Heart left ventricle (tissue), 16 donors: ENCODE results near the gene FARSA. TPM values are rescaled to one million over a fixed set of nuclear protein-coding genes. Genes with fewer than 3 reads are reported as not detected.
"Not testable (repeated sequence)": the region's sequence is repeated elsewhere in the genome, so short reads cannot be mapped to it uniquely, and the experiment has no call there.

ENCODE experiments used
- ATAC-seq, 4 donors: fragments of 200-7000 bp; cut with Tn5 transposase; one replicate each; pipeline ENCODE4 v1.9.1; 2020 to 2022; ENCODE audit warnings: moderate library complexity in 4 of 4, mild to moderate bottlenecking in 3 of 4, moderate number of reproducible peaks in 1 of 4
- DNase-seq, 5 donors: peaks; one replicate each; pipeline ENCODE4 v3.0.0-alpha.2; 2020
- H3K27ac ChIP-seq, 12 donors: fragments of 200-600 bp; sonication (generic) in 4 of 12; one replicate each; pipeline versions ENCODE4 v1.5.0 to v1.8.0; 2016 to 2022; ENCODE audit warnings: mild to moderate bottlenecking in 2 of 12
- H3K27me3 ChIP-seq, 9 donors: fragments of 200-600 bp; sonication (generic) in 2 of 9; one replicate each; pipeline versions ENCODE4 v1.5.1 to v1.8.0; 2016 to 2022; ENCODE audit warnings: mild to moderate bottlenecking in 3 of 9
- H3K36me3 ChIP-seq, 9 donors: fragments of 200-600 bp; sonication (generic) in 2 of 9; one replicate each; pipeline versions ENCODE4 v1.5.0 to v1.8.0; 2018 to 2022; ENCODE audit warnings: mild to moderate bottlenecking in 2 of 9
- H3K4me1 ChIP-seq, 12 donors: fragments of 200-600 bp; sonication (generic) in 4 of 12; one replicate each; pipeline versions ENCODE4 v1.5.0 to v1.8.0; 2016 to 2022; ENCODE audit warnings: mild to moderate bottlenecking in 3 of 12
- H3K4me3 ChIP-seq, 12 donors: fragments of 200-600 bp; sonication (generic) in 4 of 12; one replicate each; pipeline versions ENCODE4 v1.5.0 to v1.8.0; 2017 to 2022; ENCODE audit warnings: mild to moderate bottlenecking in 9 of 12, moderate library complexity in 4 of 12
- H3K9me3 ChIP-seq, 12 donors: fragments of 200-600 bp; sonication (generic) in 4 of 12; one replicate each; pipeline versions ENCODE4 v1.5.0 to v1.8.0; 2016 to 2022; ENCODE audit warnings: mild to moderate bottlenecking in 1 of 12
- POLR2A ChIP-seq, 2 donors: fragments of 450-650 bp; IDR thresholded peaks; one replicate each; pipeline ENCODE4 v1.6.1; 2017; ENCODE audit warnings: antibody characterized with exemption in 2 of 2, mild to moderate bottlenecking in 2 of 2, moderate library complexity in 2 of 2
- WGBS, 4 donors: extraction: QIAGEN DNeasy Blood & Tissue Kit in 2 of 4; methylation state at CpG; one replicate each; pipeline versions ENCODE4 v1.1.5 to v1.1.7; 2013 to 2018; 5-methylcytosine and 5-hydroxymethylcytosine counted together
- intact Hi-C, 10 donors: fragments of 100-400 bp; cut with DNase I; formaldehyde crosslinking; loops; one replicate each; pipeline versions ENCODE4 v1.11.1 to v1.14.2; 2022
- polyA plus RNA-seq, 2 donors: library from polyadenylated mRNA; stranded (reverse); fragments of 200-250 nt; gene quantifications; one replicate each; pipeline ENCODE4 v1.2.3, GENCODE V29; 2013
- total RNA-seq, 9 donors: library from RNA; depleted of rRNA in 2 of 9; stranded (reverse); fragments of >200 nt in 2 of 9; fragmentation: NEBNext Ultra II Directional in 3 of 9; extraction: Animal tissue kit (Norgen Biotek cat#: 25700) in 3 of 9; gene quantifications; one replicate each; pipeline versions ENCODE4 v1.1.0 to v1.2.4, GENCODE V29; 2016 to 2023
- TF ChIP-seq, protein P1 (sequence below), 12 donors: fragments of 200-600 bp; sonication (generic) in 4 of 12; IDR thresholded peaks; one replicate each; pipeline versions ENCODE4 v1.5.0 to v1.8.0; 2018 to 2022; ENCODE audit warnings: antibody characterized with exemption in 12 of 12, mild to moderate bottlenecking in 5 of 12
- donor health status: ischemic (EF 13 %, LVEDD 7.1; RV severe dilation, severe dysfunction).
- donor health status: healthy with polysubstance abuse.
- donor health status: DM: no; HTN: yes; CAD: no.
- donor health status: DM: no; HTN: no; CAD: no.
- donor health status: ischemic (EF 25% LVEDD 6.9; RV normal size, moderate dysfunction).
- donor health status: ischemic (EF 25% LVEDD 5.7; RV mildly dilated, moderate dysfunction).
- donor health status: healthy.
- donor health status: DM: yes; HTN: yes; CAD: no.
- donor health status: ischemic (EF 35%, LVEDD 5.7; RV mildly dilated, moderate dysfunction).
- donor health status: nonischemic (EF 11% LVEDD 7.7; RV severe dilation, severe dysfunction).
- donor health status: DM: yes; HTN: yes; CAD: no.
- donor health status: PGD.
- donor health status: ischemic (EF 29% LVEDD 5.4; RV normal size, mild dysfunction).
- donor health status: nonischemic (EF 23%, LVEDD 6.1; RV moderate dilation, normal function).

Gene FARSA
- total and polyA plus RNA-seq, 11 donors, result 35.0 to 104 (median 40.6) TPM

DNA sequence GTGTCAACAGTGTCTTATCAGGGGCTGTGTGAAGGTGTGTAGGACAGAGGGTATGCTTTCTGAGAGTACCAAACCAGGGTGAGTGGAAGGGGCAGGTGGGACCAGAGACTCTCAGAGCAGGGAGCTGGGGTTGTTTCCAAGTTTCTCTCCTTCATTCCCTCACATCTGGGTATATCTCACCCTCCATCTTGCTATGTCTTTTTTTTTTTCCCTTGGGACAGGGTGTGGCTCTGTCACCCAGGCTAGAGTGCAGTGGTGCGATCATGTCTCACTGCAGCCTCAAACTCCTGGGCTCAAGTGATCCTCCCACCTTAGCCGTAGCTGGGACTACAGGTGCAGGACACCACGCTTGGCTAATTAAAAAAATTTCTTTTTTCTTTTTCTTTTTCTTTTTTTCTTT is 46.5 kb upstream of the FARSA start:
- H3K4me3 ChIP-seq, result no peak overlapping the region
- H3K9me3 ChIP-seq, result no peaks in the 10 kb centered on the region
- H3K36me3 ChIP-seq, result no peaks in the 10 kb centered on the region
- intact Hi-C loops, result loop anchor here in 9 of 10 donors (2.0 to 10.0 kb wide), 10 partner anchors 52 to 615 kb away; no protein-coding TSS in a partner anchor
- ATAC-seq (no peak), DNase-seq (no peak)
- no peak for TF ChIP-seq POLR2A (IDR thresholded peaks at IDR 0.05)
- TF ChIP-seq, protein P1, sequence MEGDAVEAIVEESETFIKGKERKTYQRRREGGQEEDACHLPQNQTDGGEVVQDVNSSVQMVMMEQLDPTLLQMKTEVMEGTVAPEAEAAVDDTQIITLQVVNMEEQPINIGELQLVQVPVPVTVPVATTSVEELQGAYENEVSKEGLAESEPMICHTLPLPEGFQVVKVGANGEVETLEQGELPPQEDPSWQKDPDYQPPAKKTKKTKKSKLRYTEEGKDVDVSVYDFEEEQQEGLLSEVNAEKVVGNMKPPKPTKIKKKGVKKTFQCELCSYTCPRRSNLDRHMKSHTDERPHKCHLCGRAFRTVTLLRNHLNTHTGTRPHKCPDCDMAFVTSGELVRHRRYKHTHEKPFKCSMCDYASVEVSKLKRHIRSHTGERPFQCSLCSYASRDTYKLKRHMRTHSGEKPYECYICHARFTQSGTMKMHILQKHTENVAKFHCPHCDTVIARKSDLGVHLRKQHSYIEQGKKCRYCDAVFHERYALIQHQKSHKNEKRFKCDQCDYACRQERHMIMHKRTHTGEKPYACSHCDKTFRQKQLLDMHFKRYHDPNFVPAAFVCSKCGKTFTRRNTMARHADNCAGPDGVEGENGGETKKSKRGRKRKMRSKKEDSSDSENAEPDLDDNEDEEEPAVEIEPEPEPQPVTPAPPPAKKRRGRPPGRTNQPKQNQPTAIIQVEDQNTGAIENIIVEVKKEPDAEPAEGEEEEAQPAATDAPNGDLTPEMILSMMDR (IDR thresholded peaks at IDR 0.05), result no peak
- H3K27ac ChIP-seq, result no peak overlapping the region
- H3K4me1 ChIP-seq, result peaks cover 0 to 25% (median 13%) of the 10 kb centered on the region in 12 donors
- peaks cover 0 to 5% (median 0%) of the 10 kb centered on the region in 9 donors for H3K27me3 ChIP-seq
- 91 to 98% (median 97%) methylated on average over 3 of the region's 3 CpGs for WGBS, 4 donors

DNA sequence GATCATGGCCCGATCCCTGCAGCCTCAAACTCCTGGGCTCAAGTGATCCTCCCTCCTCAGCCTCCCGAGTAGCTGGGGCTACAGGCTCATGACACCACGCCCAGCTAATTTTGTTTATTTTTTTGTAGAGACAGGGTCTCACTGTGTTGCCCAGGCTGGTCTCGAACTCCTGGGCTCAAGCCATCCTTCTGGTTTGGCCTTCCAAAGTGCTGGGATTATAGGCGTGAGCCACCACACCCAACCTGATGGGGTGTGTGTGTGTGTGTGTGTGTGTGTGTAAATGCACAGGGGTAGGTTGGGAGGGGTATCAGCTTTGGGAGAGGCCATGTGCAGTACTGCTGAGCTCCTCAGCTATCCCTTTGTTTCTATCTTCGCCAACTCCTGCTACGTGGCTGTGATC is 42.6 kb upstream of the FARSA start:
- WGBS, 4 donors, result 86 to 93% (median 88%) methylated on average over 7 of the region's 7 CpGs
- H3K36me3 ChIP-seq, H3K9me3 ChIP-seq, H3K4me3 ChIP-seq, DNase-seq, H3K27me3 ChIP-seq, ATAC-seq, H3K27ac ChIP-seq: not testable (repeated sequence)
- intact Hi-C loops, result loop anchor here in 8 of 10 donors (2.0 to 10.0 kb wide), 7 partner anchors 281 to 619 kb away; no protein-coding TSS in a partner anchor
- H3K4me1 ChIP-seq, result peaks cover 0 to 15% (median 4%) of the 10 kb centered on the region in 12 donors

DNA sequence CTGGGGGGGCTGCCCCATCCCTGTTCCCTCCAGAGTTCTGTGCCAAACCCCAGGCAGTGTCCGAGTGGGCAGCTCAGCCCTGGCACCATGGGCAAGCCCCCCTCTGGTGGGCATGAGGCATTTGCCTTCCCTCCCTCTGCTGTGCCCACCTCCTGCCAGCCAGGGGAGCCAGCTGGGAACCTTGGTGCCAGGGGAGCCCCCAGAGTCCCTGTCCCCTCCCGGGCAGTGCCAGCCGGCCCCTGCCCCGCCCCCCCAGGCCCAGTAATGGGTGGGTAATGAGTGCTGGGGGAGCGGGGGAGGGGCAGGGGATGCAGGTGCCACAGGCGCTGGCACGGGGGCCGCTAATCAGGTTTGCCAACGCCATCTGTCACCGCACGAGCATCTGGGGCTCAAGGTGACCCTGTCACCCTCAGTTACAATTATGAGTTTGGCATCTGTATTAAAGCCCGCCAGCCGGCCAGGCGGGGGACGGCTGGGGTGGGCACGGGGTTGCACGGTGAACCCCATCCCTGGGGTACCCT is 41.8 kb upstream of the FARSA start:
- no peaks in the 10 kb centered on the region for H3K36me3 ChIP-seq
- no peak overlapping the region for H3K27ac ChIP-seq
- peaks cover 0 to 21% (median 4%) of the 10 kb centered on the region in 12 donors for H3K4me1 ChIP-seq
- no peak for DNase-seq
- H3K4me3 ChIP-seq, result no peak overlapping the region
- ATAC-seq, result peak in 1 of 4 donors; percentile 10
- intact Hi-C loops, result loop anchor here in 7 of 10 donors (5.0 to 10.0 kb wide), 6 partner anchors 282 to 620 kb away; no protein-coding TSS in a partner anchor
- WGBS, 4 donors, result 48 to 67% (median 54%) methylated on average over 1 to 17 of the region's 17 CpGs
- H3K27me3 ChIP-seq, result no peaks in the 10 kb centered on the region
- TF ChIP-seq, protein P1 (IDR thresholded peaks at IDR 0.05), result no peak
- TF ChIP-seq POLR2A (IDR thresholded peaks at IDR 0.05), result no peak
- H3K9me3 ChIP-seq, result no peaks in the 10 kb centered on the region

DNA sequence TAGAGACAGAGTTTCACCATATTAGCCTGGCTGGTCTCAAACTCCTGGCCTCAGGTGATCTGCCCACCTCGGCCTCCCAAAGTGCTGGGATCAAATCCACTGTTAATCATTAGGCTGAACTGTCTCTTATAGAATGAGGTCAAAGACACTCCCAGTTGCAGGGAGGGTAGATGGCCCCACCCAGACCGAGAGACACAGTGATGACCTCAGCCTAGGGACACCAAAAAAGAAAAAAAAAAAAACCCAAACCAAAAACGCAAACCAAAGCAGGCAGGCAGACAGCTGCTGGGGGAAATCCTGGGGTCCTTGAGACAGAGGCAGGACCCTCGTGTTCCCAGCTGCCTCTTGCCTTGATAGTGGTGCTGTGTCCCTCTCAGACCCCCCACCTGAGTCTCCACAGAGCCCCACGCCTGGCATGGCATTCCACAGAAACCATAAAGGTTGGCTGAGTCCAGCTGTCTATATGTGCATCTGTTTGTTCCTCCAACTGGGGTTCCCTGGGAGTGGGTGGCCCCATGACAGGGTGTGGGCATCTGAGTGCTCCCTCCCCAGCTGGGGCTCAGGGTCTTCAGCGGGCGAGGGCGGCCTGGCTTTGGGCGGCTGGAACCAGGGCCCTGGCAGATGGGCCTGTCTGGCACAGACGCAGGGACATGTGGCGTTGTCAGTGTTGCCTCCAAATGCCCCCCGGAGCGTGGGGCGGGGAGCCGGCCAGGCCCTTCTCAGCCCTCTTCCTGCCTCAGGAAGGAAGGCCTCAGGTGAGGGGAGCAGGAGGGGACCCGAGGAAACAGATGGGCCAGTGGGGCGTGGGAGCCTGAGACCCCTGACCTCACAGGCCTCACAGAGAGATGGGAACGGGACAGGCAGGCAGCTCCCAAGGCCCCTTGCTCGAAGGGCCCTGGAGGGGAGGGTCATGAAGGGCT is 41.0 kb upstream of the FARSA start:
- Histone ChIP-seq H3K4me3 (no peak overlapping the region), H3K36me3 (no peaks in the 10 kb centered on the region), H3K9me3 (no peaks in the 10 kb centered on the region), H3K4me1 (peaks cover 0 to 28% (median 4%) of the 10 kb centered on the region in 12 donors), H3K27me3 (no peaks in the 10 kb centered on the region), H3K27ac (no peak overlapping the region)
- WGBS, 4 donors, result 61 to 67% (median 65%) methylated on average over 15 to 19 of the region's 19 CpGs
- TF ChIP-seq POLR2A (IDR thresholded peaks at IDR 0.05), result no peak
- TF ChIP-seq, protein P1 (IDR thresholded peaks at IDR 0.05), result no peak
- DNase-seq, result no peak
- no peak for ATAC-seq
- intact Hi-C loops, result loop anchor here in 7 of 10 donors (5.0 to 10.0 kb wide), 6 partner anchors 283 to 620 kb away; no protein-coding TSS in a partner anchor
